Measurements from ENCODE around the gene HSPA1A. TPM values are rescaled to one million over a fixed set of nuclear protein-coding genes. Genes with fewer than 3 reads are reported as not detected.
"Not testable (repeated sequence)": the region's sequence is repeated elsewhere in the genome, so short reads cannot be mapped to it uniquely, and the experiment has no call there.

Gene HSPA1A
- total RNA-seq, 1 donor from 2014 or later: 230 TPM

DNA sequence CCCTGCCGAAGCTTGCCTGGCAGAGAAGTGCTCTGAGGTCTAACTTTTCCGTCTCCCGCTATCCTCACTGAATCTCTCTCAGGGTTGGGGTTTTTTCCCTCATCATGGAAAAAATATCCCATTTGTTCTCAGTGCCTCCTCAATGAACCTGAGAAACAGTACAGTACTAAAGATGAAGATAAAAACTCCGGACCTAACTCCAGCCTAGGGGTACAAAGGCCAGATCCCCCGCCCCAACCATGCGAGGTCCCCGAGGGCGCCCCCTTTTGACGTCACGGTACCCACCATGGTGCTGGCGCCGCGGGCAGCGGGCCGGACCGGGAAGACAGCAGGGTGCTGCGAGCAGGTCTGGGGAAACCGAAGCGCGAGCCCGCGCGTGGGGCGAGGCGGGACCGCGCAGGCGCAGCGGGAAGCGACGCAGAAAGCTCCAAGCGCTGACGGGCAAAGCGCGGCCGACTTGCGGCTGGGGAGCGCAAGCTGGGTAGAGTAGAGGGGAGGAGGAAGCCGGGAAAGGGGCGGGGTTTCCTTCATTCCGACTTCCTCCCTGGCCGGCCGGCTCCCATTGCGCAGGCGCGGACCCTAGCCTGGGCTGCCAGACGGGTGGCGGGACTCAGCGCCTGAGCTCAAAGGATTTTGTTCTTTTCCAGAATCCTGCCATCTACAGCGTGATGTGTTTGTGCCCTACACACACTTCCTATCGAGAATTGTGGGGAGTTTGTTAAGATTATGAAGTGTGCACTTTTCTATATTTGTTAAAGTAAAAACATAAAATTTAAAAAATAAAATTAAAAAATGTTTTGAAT is 8.7 kb upstream of the HSPA1A start, which contains the start of gene LSM2:
LSM2 (minus strand) TSS at position 497 of the 803 bp plus-strand sequence; CDS start at position 288, 209 bp downstream.
- Histone ChIP-seq H3K4me3 (peak within 1 kb of the TSS; percentile 66), H3K36me3 (peaks cover 20% of the 10 kb centered on the region), H3K27ac (peak within 1 kb of the TSS; percentile 91), H3K27me3 (ENCODE audit: low read depth) (no peaks in the 10 kb centered on the region), H3K9me3 (no peaks in the 10 kb centered on the region), H3K4me1 (peaks cover 14% of the 10 kb centered on the region)
- TF ChIP-seq, protein P1, sequence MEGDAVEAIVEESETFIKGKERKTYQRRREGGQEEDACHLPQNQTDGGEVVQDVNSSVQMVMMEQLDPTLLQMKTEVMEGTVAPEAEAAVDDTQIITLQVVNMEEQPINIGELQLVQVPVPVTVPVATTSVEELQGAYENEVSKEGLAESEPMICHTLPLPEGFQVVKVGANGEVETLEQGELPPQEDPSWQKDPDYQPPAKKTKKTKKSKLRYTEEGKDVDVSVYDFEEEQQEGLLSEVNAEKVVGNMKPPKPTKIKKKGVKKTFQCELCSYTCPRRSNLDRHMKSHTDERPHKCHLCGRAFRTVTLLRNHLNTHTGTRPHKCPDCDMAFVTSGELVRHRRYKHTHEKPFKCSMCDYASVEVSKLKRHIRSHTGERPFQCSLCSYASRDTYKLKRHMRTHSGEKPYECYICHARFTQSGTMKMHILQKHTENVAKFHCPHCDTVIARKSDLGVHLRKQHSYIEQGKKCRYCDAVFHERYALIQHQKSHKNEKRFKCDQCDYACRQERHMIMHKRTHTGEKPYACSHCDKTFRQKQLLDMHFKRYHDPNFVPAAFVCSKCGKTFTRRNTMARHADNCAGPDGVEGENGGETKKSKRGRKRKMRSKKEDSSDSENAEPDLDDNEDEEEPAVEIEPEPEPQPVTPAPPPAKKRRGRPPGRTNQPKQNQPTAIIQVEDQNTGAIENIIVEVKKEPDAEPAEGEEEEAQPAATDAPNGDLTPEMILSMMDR (IDR thresholded peaks at IDR 0.05): peak; percentile 35
- DNase-seq (peak; percentile 99), ATAC-seq (peak; percentile 99)
- intact Hi-C loops (cut with DNase I): no loop called here

DNA sequence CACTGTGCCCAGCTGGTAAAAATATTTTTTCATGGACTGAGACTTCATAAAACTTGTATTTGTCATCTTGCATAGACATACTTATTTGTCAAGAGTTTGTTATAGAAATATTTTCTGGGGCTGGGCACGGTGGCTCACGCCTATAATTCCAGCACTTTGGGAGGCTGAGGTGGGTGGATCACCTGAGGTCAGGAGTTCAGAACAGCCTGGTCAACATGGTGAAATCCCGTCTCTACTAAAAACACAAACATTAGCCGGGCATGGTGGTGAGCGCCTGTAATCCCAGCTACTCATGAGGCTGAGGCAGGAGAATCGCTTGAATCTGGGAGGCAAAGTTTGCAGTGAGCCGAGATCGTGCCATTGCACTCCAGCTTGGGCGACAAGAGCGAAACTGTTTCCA is 6.7 kb upstream of the HSPA1A start:
- H3K4me1 ChIP-seq: peaks cover 20% of the 10 kb centered on the region
- ATAC-seq; intact Hi-C loops (cut with DNase I): not testable (repeated sequence)

DNA sequence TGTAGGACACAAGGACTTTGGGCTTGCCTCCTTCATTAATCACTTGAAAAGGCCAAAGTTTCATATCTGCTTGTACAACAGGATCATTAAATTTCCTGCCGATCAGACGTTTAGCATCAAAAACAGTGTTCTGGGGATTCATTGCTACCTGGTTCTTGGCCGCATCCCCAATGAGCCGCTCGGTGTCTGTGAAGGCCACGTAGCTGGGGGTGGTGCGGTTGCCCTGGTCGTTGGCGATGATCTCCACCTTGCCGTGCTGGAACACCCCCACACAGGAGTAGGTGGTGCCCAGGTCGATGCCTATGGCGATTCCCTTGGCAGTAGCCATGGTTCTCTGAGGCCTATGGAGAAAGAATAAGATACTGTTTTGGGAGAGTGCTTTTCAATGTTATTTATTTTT is 3.7 kb upstream of the HSPA1A start:
- Histone ChIP-seq H3K27me3 (ENCODE audit: low read depth) (no peaks in the 10 kb centered on the region), H3K9me3 (no peaks in the 10 kb centered on the region), H3K4me3 (no peak overlapping the region), H3K4me1 (peaks cover 19% of the 10 kb centered on the region), H3K27ac (no peak overlapping the region), H3K36me3 (no peaks in the 10 kb centered on the region)
- ATAC-seq: no peak
- intact Hi-C loops (cut with DNase I): no loop called here
- DNase-seq: peak; percentile 24
- TF ChIP-seq, protein P1 (IDR thresholded peaks at IDR 0.05): no peak

More for the DNA sequence above, 6.7 kb upstream of the HSPA1A start:
- H3K4me3 ChIP-seq; H3K36me3 ChIP-seq; H3K27ac ChIP-seq; H3K27me3 ChIP-seq (ENCODE audit: low read depth); H3K9me3 ChIP-seq: not testable (repeated sequence)
- peak; percentile 11 for DNase-seq

DNA sequence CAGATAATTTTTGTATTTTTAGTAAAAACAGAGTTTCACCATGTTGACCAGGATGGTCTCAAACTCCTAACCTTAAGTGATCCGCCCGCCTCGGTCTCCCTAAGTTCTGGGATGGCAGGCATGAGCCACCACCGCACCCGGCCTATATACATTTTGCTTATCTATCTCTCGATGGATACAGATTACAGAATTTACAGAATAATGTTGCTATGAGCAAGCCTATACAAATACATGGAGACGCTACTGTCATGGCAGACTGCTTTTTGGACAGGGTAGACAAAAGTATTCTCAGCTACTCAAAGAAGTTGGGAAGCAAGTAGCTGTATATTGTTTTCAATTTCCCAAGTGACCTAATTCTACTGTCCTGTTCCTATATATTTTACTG is 1.9 kb upstream of the HSPA1A start:
- no peak for ATAC-seq
- H3K36me3 ChIP-seq: no peaks in the 10 kb centered on the region
- TF ChIP-seq, protein P1 (IDR thresholded peaks at IDR 0.05): no peak
- no peaks in the 10 kb centered on the region for H3K9me3 ChIP-seq
- peak; percentile 43 for DNase-seq
- no peaks in the 10 kb centered on the region for H3K27me3 ChIP-seq (ENCODE audit: low read depth)
- intact Hi-C loops (cut with DNase I): no loop called here
- peak overlapping the region; percentile 64 for H3K4me3 ChIP-seq
- H3K27ac ChIP-seq: peak overlapping the region; percentile 97
- H3K4me1 ChIP-seq: peaks cover 13% of the 10 kb centered on the region

DNA sequence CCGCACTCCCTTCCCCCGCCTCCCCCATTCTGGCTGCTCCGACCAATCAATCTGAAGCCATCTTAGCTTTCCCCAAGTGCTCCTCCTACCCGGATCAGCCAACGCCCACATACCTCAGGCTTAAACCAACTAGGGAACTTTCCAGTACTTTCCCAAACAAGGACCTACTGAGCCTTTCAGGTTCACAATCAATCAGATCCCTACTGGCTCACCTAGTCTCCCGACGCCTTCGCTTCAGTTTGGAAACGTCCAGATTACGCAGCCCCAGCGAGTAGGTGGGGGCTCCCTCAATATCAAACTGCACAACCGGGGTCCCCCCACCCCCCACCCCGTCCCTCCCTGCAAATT is 692 bp upstream of the HSPA1A start:
- Histone ChIP-seq H3K9me3 (no peaks in the 10 kb centered on the region), H3K36me3 (no peaks in the 10 kb centered on the region), H3K4me1 (peaks cover 22% of the 10 kb centered on the region), H3K27me3 (ENCODE audit: low read depth) (no peaks in the 10 kb centered on the region), H3K27ac (peak overlapping the region; percentile 97), H3K4me3 (peak overlapping the region; percentile 64)
- TF ChIP-seq, protein P1 (IDR thresholded peaks at IDR 0.05): no peak
- DNase-seq (peak; percentile 95), ATAC-seq (peak; percentile 93)
- intact Hi-C loops (cut with DNase I): no loop called here

DNA sequence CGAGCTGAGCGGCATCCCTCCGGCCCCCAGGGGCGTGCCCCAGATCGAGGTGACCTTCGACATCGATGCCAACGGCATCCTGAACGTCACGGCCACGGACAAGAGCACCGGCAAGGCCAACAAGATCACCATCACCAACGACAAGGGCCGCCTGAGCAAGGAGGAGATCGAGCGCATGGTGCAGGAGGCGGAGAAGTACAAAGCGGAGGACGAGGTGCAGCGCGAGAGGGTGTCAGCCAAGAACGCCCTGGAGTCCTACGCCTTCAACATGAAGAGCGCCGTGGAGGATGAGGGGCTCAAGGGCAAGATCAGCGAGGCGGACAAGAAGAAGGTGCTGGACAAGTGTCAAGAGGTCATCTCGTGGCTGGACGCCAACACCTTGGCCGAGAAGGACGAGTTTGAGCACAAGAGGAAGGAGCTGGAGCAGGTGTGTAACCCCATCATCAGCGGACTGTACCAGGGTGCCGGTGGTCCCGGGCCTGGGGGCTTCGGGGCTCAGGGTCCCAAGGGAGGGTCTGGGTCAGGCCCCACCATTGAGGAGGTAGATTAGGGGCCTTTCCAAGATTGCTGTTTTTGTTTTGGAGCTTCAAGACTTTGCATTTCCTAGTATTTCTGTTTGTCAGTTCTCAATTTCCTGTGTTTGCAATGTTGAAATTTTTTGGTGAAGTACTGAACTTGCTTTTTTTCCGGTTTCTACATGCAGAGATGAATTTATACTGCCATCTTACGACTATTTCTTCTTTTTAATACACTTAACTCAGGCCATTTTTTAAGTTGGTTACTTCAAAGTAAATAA is 2.0 kb downstream of the HSPA1A start:
- H3K9me3 ChIP-seq; ATAC-seq; intact Hi-C loops (cut with DNase I); H3K27me3 ChIP-seq (ENCODE audit: low read depth); H3K36me3 ChIP-seq: not testable (repeated sequence)
- peak overlapping the region; percentile 72 for H3K27ac ChIP-seq
- H3K4me1 ChIP-seq: peaks cover 42% of the 10 kb centered on the region
- peak; percentile 48 for DNase-seq
- peak overlapping the region; percentile 69 for H3K4me3 ChIP-seq

DNA sequence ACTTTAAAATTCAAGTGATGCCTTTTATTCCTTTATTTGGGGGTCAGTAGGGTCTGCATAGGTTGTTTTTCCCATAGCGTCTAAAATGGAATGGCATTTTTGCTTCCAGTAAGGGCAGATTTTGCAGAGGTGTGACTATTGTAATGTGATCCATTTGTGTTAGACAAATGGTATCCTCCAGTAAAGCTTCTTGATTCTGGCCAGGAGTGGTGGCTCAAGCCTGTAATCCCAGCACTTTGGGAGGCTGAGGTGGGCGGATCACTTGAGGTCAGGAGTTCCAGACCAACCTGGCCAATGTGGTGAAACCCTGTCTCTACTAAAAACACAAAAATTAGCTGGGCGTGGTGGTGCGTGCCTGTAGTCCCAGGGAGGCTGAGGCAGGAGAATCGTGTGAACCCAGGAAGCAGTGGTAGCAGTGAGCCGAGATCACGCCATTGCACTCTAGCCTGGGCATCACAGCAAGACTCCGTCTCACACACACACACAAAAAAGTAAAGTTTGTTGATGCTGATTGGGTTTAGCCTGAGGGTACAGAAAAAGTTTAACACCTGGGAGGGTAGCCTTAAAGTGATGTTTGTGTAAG is 2.7 kb downstream of the HSPA1A start:
- ATAC-seq: not testable (repeated sequence)
- H3K4me1 ChIP-seq: peaks cover 49% of the 10 kb centered on the region

More for the DNA sequence above, 2.7 kb downstream of the HSPA1A start:
- peak overlapping the region; percentile 69 for H3K4me3 ChIP-seq
- DNase-seq: peak; percentile 28
- H3K9me3 ChIP-seq; H3K27me3 ChIP-seq (ENCODE audit: low read depth); H3K36me3 ChIP-seq; intact Hi-C loops (cut with DNase I): not testable (repeated sequence)
- H3K27ac ChIP-seq: peak overlapping the region; percentile 72
